HEK293 (cell line): ENCODE measurements around the gene ZNF646.

Source experiments
- GLI2 ChIP-seq: fragments of 450-650 bp; formaldehyde crosslinking; IDR thresholded peaks from 2 replicates; pipeline ENCODE4; 2017; ENCODE audit warnings: missing biosample characterization, missing genetic modification characterization, low read depth, borderline replicate concordance
- GLI4 ChIP-seq: fragments of 450-650 bp; formaldehyde crosslinking; IDR thresholded peaks from 2 replicates; pipeline ENCODE4 v1.5.1; 2016; ENCODE audit warnings: missing biosample characterization, missing genetic modification characterization
- GLIS2 ChIP-seq: fragments of 450-650 bp; formaldehyde crosslinking; IDR thresholded peaks from 2 replicates; pipeline ENCODE4 v1.5.1; 2016; ENCODE audit warnings: missing biosample characterization, missing genetic modification characterization
- KLF1 ChIP-seq: fragments of 450-650 bp; formaldehyde crosslinking; IDR thresholded peaks from 2 replicates; pipeline ENCODE4 v1.5.1; 2016; ENCODE audit warnings: missing biosample characterization, missing genetic modification characterization
- KLF10 ChIP-seq: fragments of 450-650 bp; IDR thresholded peaks from 2 replicates; pipeline ENCODE4 v1.5.1; 2018; ENCODE audit warnings: missing biosample characterization, mild to moderate bottlenecking, missing genetic modification characterization
- KLF16 ChIP-seq: fragments of 450-650 bp; formaldehyde crosslinking; IDR thresholded peaks from 2 replicates; pipeline ENCODE4 v1.5.1; 2017; ENCODE audit warnings: missing biosample characterization, missing genetic modification characterization
- SCRT1 ChIP-seq: fragments of 450-650 bp; formaldehyde crosslinking; IDR thresholded peaks from 2 replicates; pipeline ENCODE4 v1.5.1; 2016; ENCODE audit warnings: missing biosample characterization, missing genetic modification characterization, borderline replicate concordance
- ZBTB21 ChIP-seq: fragments of 450-650 bp; formaldehyde crosslinking; IDR thresholded peaks from 2 replicates; pipeline ENCODE4 v1.5.1; 2017; ENCODE audit warnings: missing biosample characterization, missing genetic modification characterization
- ZFP69B ChIP-seq: fragments of 450-650 bp; formaldehyde crosslinking; IDR thresholded peaks from 2 replicates; pipeline ENCODE4 v1.5.1; 2016; ENCODE audit warnings: missing biosample characterization, missing genetic modification characterization
- ZNF146 ChIP-seq: fragments of 450-650 bp; formaldehyde crosslinking; IDR thresholded peaks from 2 replicates; pipeline ENCODE4 v1.5.1; 2016; ENCODE audit warnings: missing biosample characterization, missing genetic modification characterization
- ZNF157 ChIP-seq: fragments of 450-650 bp; formaldehyde crosslinking; IDR thresholded peaks from 2 replicates; pipeline ENCODE4 v1.5.1; 2016; ENCODE audit warnings: missing biosample characterization, missing genetic modification characterization
- ZNF184 ChIP-seq: fragments of 450-650 bp; IDR thresholded peaks from 2 replicates; pipeline ENCODE4 v1.5.1; 2018; ENCODE audit warnings: missing biosample characterization, mild to moderate bottlenecking, missing genetic modification characterization
- ZNF239 ChIP-seq: fragments of 450-650 bp; formaldehyde crosslinking; IDR thresholded peaks from 2 replicates; pipeline ENCODE4 v1.5.1; 2016; ENCODE audit warnings: missing biosample characterization, missing genetic modification characterization
- ZNF24 ChIP-seq: fragments of 450-650 bp; formaldehyde crosslinking; IDR thresholded peaks from 2 replicates; pipeline ENCODE4 v1.5.1; 2016; ENCODE audit warnings: missing biosample characterization, missing genetic modification characterization
- ZNF248 ChIP-seq: fragments of 450-650 bp; formaldehyde crosslinking; IDR thresholded peaks from 2 replicates; pipeline ENCODE4 v1.5.1; 2017; ENCODE audit warnings: missing biosample characterization, missing genetic modification characterization
- ZNF391 ChIP-seq: fragments of 450-650 bp; formaldehyde crosslinking; IDR thresholded peaks from 2 replicates; pipeline ENCODE4 v1.5.1; 2016; ENCODE audit warnings: low read depth, missing biosample characterization, missing genetic modification characterization, borderline replicate concordance
- ZNF394 ChIP-seq: fragments of 450-650 bp; formaldehyde crosslinking; IDR thresholded peaks from 2 replicates; pipeline ENCODE4 v1.5.1; 2016; ENCODE audit warnings: missing biosample characterization, missing genetic modification characterization, mild to moderate bottlenecking, moderate library complexity, borderline replicate concordance
- ZNF555 ChIP-seq: fragments of 450-650 bp; formaldehyde crosslinking; conservative IDR thresholded peaks from 2 replicates; pipeline ENCODE4 v1.5.1; 2017; ENCODE audit warnings: missing biosample characterization, mild to moderate bottlenecking, missing genetic modification characterization, inconsistent platforms
- ZNF558 ChIP-seq: fragments of 450-650 bp; formaldehyde crosslinking; IDR thresholded peaks from 2 replicates; pipeline ENCODE4 v1.5.1; 2016; ENCODE audit warnings: missing biosample characterization, missing genetic modification characterization
- ZNF660 ChIP-seq: fragments of 450-650 bp; IDR thresholded peaks from 2 replicates; pipeline ENCODE4 v1.5.1; 2018; ENCODE audit warnings: missing biosample characterization, mild to moderate bottlenecking, missing genetic modification characterization
- ZNF664 ChIP-seq: fragments of 450-650 bp; formaldehyde crosslinking; IDR thresholded peaks from 2 replicates; pipeline ENCODE4 v1.5.1; 2016; ENCODE audit warnings: missing biosample characterization, missing genetic modification characterization
- ZSCAN23 ChIP-seq: fragments of 450-650 bp; formaldehyde crosslinking; IDR thresholded peaks from 2 replicates; pipeline ENCODE4 v1.5.1; 2016; ENCODE audit warnings: missing biosample characterization, missing genetic modification characterization
- TF ChIP-seq, protein P1 (sequence below): fragments of 450-650 bp; formaldehyde crosslinking; IDR thresholded peaks from 2 replicates; pipeline ENCODE4 v1.5.1; 2016; ENCODE audit warnings: missing biosample characterization, missing genetic modification characterization
- TF ChIP-seq, protein P2 (sequence below): fragments of 450-650 bp; formaldehyde crosslinking; IDR thresholded peaks from 2 replicates; pipeline ENCODE4 v1.5.1; 2016; ENCODE audit warnings: missing biosample characterization, missing genetic modification characterization, borderline replicate concordance
- TF ChIP-seq, protein P3 (sequence below): fragments of 450-650 bp; formaldehyde crosslinking; IDR thresholded peaks from 2 replicates; pipeline ENCODE4 v1.5.1; 2016; ENCODE audit warnings: missing biosample characterization, missing genetic modification characterization
- TF ChIP-seq, protein P4 (sequence below): fragments of 450-650 bp; IDR thresholded peaks from 2 replicates; pipeline ENCODE4 v1.5.1; 2018; ENCODE audit warnings: missing biosample characterization, mild to moderate bottlenecking, missing genetic modification characterization
- TF ChIP-seq, protein P5 (sequence below): fragments of 450-650 bp; IDR thresholded peaks from 2 replicates; pipeline ENCODE4 v1.5.1; 2018; ENCODE audit warnings: missing biosample characterization, missing genetic modification characterization
- TF ChIP-seq, protein P6 (sequence below): fragments of 450-650 bp; formaldehyde crosslinking; IDR thresholded peaks from 2 replicates; pipeline ENCODE4 v1.5.1; 2016; ENCODE audit warnings: missing biosample characterization, missing genetic modification characterization

The ZNF646 gene

DNA sequence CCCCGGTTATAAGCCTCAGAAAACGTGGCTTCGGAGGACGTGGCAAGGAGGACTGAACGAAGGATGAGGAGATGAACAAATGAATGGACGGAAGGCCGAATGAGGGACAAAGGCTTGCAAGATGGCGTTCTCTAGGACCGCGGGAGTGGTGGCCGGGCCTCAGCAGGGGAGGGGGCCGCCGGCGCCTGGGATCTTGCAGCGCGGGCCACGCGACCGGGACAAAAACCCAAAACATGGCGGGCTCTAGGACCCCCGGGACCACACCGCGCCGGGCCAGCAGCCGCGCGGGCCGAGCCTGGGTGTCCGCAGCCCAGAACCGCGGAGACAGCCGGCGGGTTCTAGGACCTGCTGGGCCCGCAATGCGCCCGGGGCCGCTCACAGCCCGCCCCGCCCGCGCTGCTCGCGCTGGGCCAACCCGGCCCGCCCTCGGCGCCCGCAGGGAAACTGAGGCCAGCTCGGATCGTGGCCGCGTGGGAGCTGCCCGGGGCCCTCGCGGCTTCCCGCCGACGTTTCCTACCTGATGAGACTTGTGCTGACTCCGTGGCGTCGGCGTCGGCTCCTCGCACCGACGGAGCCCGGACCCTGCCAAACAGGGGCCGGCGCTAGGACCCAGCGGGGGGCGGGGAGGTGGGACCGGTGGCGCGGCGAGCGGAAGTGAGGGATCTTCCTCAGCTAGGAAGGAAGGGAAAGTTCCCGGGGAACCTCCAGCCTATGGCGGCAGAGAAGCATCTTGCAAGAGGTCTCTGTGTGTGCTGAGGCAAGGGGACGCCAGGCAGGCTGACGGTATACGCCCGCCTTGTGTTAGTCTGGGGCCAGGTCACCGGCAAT is 866 bp upstream of the ZNF646 start (continued):
- TF ChIP-seq, protein P1, sequence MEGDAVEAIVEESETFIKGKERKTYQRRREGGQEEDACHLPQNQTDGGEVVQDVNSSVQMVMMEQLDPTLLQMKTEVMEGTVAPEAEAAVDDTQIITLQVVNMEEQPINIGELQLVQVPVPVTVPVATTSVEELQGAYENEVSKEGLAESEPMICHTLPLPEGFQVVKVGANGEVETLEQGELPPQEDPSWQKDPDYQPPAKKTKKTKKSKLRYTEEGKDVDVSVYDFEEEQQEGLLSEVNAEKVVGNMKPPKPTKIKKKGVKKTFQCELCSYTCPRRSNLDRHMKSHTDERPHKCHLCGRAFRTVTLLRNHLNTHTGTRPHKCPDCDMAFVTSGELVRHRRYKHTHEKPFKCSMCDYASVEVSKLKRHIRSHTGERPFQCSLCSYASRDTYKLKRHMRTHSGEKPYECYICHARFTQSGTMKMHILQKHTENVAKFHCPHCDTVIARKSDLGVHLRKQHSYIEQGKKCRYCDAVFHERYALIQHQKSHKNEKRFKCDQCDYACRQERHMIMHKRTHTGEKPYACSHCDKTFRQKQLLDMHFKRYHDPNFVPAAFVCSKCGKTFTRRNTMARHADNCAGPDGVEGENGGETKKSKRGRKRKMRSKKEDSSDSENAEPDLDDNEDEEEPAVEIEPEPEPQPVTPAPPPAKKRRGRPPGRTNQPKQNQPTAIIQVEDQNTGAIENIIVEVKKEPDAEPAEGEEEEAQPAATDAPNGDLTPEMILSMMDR (tag by site-specific recombination) = peak; percentile 10; the same call in 1 of the 2 replicates
- no peak for TF ChIP-seq ZNF558 (tag by site-specific recombination)
- no peak for TF ChIP-seq ZNF248
- peak; percentile 75 for TF ChIP-seq KLF16 (tag by site-specific recombination)
- TF ChIP-seq, protein P2, sequence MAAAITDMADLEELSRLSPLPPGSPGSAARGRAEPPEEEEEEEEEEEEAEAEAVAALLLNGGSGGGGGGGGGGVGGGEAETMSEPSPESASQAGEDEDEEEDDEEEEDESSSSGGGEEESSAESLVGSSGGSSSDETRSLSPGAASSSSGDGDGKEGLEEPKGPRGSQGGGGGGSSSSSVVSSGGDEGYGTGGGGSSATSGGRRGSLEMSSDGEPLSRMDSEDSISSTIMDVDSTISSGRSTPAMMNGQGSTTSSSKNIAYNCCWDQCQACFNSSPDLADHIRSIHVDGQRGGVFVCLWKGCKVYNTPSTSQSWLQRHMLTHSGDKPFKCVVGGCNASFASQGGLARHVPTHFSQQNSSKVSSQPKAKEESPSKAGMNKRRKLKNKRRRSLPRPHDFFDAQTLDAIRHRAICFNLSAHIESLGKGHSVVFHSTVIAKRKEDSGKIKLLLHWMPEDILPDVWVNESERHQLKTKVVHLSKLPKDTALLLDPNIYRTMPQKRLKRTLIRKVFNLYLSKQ = no peak
- TF ChIP-seq, protein P3, sequence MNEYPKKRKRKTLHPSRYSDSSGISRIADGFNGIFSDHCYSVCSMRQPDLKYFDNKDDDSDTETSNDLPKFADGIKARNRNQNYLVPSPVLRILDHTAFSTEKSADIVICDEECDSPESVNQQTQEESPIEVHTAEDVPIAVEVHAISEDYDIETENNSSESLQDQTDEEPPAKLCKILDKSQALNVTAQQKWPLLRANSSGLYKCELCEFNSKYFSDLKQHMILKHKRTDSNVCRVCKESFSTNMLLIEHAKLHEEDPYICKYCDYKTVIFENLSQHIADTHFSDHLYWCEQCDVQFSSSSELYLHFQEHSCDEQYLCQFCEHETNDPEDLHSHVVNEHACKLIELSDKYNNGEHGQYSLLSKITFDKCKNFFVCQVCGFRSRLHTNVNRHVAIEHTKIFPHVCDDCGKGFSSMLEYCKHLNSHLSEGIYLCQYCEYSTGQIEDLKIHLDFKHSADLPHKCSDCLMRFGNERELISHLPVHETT (tag by site-specific recombination) = peak; percentile 71; the same call in 1 of the 2 replicates
- TF ChIP-seq ZNF146 (tag by site-specific recombination) = peak; percentile 23; the same call in 1 of the 2 replicates
- TF ChIP-seq ZBTB21 (tag by site-specific recombination) = peak; percentile 68
- TF ChIP-seq GLI2 (tag by site-specific recombination) = 0 out of 2 replicates have a peak, but pooled peaks have one; percentile 3
- TF ChIP-seq ZNF24 (tag by site-specific recombination) = peak; percentile 99
- TF ChIP-seq, protein P4, sequence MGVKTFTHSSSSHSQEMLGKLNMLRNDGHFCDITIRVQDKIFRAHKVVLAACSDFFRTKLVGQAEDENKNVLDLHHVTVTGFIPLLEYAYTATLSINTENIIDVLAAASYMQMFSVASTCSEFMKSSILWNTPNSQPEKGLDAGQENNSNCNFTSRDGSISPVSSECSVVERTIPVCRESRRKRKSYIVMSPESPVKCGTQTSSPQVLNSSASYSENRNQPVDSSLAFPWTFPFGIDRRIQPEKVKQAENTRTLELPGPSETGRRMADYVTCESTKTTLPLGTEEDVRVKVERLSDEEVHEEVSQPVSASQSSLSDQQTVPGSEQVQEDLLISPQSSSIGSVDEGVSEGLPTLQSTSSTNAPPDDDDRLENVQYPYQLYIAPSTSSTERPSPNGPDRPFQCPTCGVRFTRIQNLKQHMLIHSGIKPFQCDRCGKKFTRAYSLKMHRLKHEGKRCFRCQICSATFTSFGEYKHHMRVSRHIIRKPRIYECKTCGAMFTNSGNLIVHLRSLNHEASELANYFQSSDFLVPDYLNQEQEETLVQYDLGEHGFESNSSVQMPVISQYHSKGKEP (tag by site-specific recombination) = peak; percentile 83
- peak; percentile 46; the same call in 1 of the 2 replicates for TF ChIP-seq ZNF394
- peak; percentile 91 for TF ChIP-seq ZNF660 (tag by site-specific recombination)
- peak; percentile 82 for TF ChIP-seq GLIS2 (tag by site-specific recombination)
- peak; percentile 17; the same call in 1 of the 2 replicates for TF ChIP-seq ZSCAN23
- TF ChIP-seq SCRT1 (tag by site-specific recombination) = no peak
- TF ChIP-seq, protein P5, sequence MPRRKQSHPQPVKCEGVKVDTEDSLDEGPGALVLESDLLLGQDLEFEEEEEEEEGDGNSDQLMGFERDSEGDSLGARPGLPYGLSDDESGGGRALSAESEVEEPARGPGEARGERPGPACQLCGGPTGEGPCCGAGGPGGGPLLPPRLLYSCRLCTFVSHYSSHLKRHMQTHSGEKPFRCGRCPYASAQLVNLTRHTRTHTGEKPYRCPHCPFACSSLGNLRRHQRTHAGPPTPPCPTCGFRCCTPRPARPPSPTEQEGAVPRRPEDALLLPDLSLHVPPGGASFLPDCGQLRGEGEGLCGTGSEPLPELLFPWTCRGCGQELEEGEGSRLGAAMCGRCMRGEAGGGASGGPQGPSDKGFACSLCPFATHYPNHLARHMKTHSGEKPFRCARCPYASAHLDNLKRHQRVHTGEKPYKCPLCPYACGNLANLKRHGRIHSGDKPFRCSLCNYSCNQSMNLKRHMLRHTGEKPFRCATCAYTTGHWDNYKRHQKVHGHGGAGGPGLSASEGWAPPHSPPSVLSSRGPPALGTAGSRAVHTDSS (tag by site-specific recombination) = peak; percentile 42; the same call in 1 of the 2 replicates
- no peak for TF ChIP-seq ZNF157 (tag by site-specific recombination)
- peak; percentile 74 for TF ChIP-seq ZFP69B (tag by site-specific recombination)
- TF ChIP-seq KLF10 = peak; percentile 82; the same call in 1 of the 2 replicates
- TF ChIP-seq, protein P6, sequence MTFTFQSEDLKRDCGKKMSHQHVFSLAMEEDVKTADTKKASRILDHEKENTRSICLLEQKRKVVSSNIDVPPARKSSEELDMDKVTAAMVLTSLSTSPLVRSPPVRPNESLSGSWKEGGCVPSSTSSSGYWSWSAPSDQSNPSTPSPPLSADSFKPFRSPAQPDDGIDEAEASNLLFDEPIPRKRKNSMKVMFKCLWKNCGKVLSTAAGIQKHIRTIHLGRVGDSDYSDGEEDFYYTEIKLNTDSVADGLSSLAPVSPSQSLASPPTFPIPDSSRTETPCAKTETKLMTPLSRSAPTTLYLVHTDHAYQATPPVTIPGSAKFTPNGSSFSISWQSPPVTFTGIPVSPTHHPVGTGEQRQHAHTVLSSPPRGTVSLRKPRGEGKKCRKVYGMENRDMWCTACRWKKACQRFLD (tag by site-specific recombination) = no peak; the same call in 1 of the 2 replicates
- 0 out of 2 replicates have a peak, but pooled peaks have one; percentile 57 for TF ChIP-seq GLI4
- no peak for TF ChIP-seq ZNF239 (tag by site-specific recombination)
- peak; percentile 79 for TF ChIP-seq ZNF391 (tag by site-specific recombination)
- 0 out of 2 replicates have a peak, but pooled peaks have one; percentile 5 for TF ChIP-seq ZNF664 (tag by site-specific recombination)
- TF ChIP-seq ZNF555 (tag by site-specific recombination) = no peak
- peak; percentile 88; the same call in 1 of the 2 replicates for TF ChIP-seq ZNF184 (tag by site-specific recombination)
- TF ChIP-seq KLF1 (tag by site-specific recombination) = 0 out of 2 replicates have a peak, but pooled peaks have one; percentile 23
